GM12801 (cell line): ENCODE data around the gene SLC36A2.

Experiments used
- CTCF ChIP-seq: IDR thresholded peaks from one replicate; pipeline ENCODE4 v1.5.1; 2011; ENCODE audit warnings: control low read depth; ENCODE audit not compliant: insufficient read length; ENCODE audit errors: extremely low read depth

SLC36A2 gene

GRCh38 chr5:151295138-151295537 is 52.2 kb downstream of the SLC36A2 start:
- TF ChIP-seq CTCF = no peak

GRCh38 chr5:151293624-151294023 is 53.7 kb downstream of the SLC36A2 start:
- no peak for TF ChIP-seq CTCF

- TF ChIP-seq CTCF = no peak
Observed at GRCh38 chr5:151288180-151288579, 59.2 kb downstream of the SLC36A2 start.

GRCh38 chr5:151286246-151286645 is 61.1 kb downstream of the SLC36A2 start:
- TF ChIP-seq CTCF = no peak

GRCh38 chr5:151285683-151286082 is 61.7 kb downstream of the SLC36A2 start:
- no peak for TF ChIP-seq CTCF

GRCh38 chr5:151284392-151284967 is 62.9 kb downstream of the SLC36A2 start:
- TF ChIP-seq CTCF = no peak

GRCh38 chr5:151283120-151283825 is 64.1 kb downstream of the SLC36A2 start:
- TF ChIP-seq CTCF = no peak
